Activated B cell treated with CpG ODN at 0.5 μM for 24 hours (primary cell): ENCODE results near the gene NFIA. TPM values are rescaled to one million over a fixed set of nuclear protein-coding genes. Genes with fewer than 3 reads are reported as not detected.

Source experiments
- ATAC-seq: fragments of 200-7000 bp; cut with Tn5 transposase; one replicate; pipeline ENCODE4 v1.10.0; 2021; ENCODE audit warnings: low read depth, mild to moderate bottlenecking, moderate library complexity
- CTCF ChIA-PET: fragments of 350-600 bp; sonication (Branson Sonifier 250); formaldehyde crosslinking; loops from one replicate; lab custom pipeline; 2021; ENCODE audit warnings: antibody characterized with exemption; lab: Charles Lee
- POLR2A ChIA-PET: fragments of 350-600 bp; sonication (Branson Sonifier 250); formaldehyde crosslinking; loops from one replicate; lab custom pipeline; 2021; ENCODE audit warnings: antibody characterized with exemption; lab: Charles Lee
- DNase-seq: peaks from one replicate; pipeline ENCODE4 v3.0.0; 2022
- H3K27ac Mint-ChIP-seq: one replicate; pipeline ENCODE4 v1.8.0; 2020; ENCODE audit warnings: mixed read lengths
- H3K27me3 Mint-ChIP-seq: one replicate; pipeline ENCODE4 v1.8.0; 2021; ENCODE audit warnings: mixed read lengths
- H3K36me3 Mint-ChIP-seq: one replicate; pipeline ENCODE4 v1.8.0; 2021; ENCODE audit warnings: low read depth, mixed read lengths
- H3K4me1 Mint-ChIP-seq: one replicate; pipeline ENCODE4 v1.8.0; 2021; ENCODE audit warnings: mixed read lengths
- H3K4me3 Mint-ChIP-seq: one replicate; pipeline ENCODE4 v1.8.0; 2020; ENCODE audit warnings: mild to moderate bottlenecking, mixed read lengths
- H3K9me3 Mint-ChIP-seq: one replicate; pipeline ENCODE4 v1.8.0; 2020; ENCODE audit warnings: mixed read lengths
- CTCF ChIP-seq: fragments of 200-600 bp; IDR thresholded peaks from one replicate; pipeline ENCODE4 v1.8.0; 2022; ENCODE audit warnings: antibody characterized with exemption, mild to moderate bottlenecking
- intact Hi-C: fragments of 100-400 bp; cut with micrococcal nuclease; formaldehyde crosslinking; loops from one replicate; pipeline ENCODE4 v1.15.1; 2024
- total RNA-seq: library from RNA; stranded (reverse); gene quantifications from 2 replicates; pipeline ENCODE4 v1.2.3, GENCODE V29; 2022

The NFIA gene
- total RNA-seq, 1 donor from 2014 or later: 0.13 TPM

- TF ChIP-seq CTCF: no peak
- no peaks in the 10 kb centered on the region for H3K4me1 Mint-ChIP-seq
- ChIA-PET POLR2A (no interaction called here), CTCF (no interaction called here)
- DNase-seq: no peak
- no peaks in the 10 kb centered on the region for H3K9me3 Mint-ChIP-seq
- H3K27ac Mint-ChIP-seq: no peak overlapping the region
- no peaks in the 10 kb centered on the region for H3K36me3 Mint-ChIP-seq
- H3K4me3 Mint-ChIP-seq: no peak overlapping the region
- ATAC-seq: no peak
- peaks cover 2% of the 10 kb centered on the region for H3K27me3 Mint-ChIP-seq
- intact Hi-C loops: no loop called here
Measured at GRCh38 chr1:61268546-61269240, 186.3 kb downstream of the NFIA start.

GRCh38 chr1:61269602-61270001, 187.2 kb downstream of the NFIA start:
- intact Hi-C loops: no loop called here
- no peaks in the 10 kb centered on the region for H3K9me3 Mint-ChIP-seq
- POLR2A ChIA-PET: interaction anchor here (0.6 kb wide), 1 partner anchor 525 kb away, joined by 5 read pairs; no protein-coding TSS in a partner anchor
- DNase-seq (no peak), ATAC-seq (no peak)
- CTCF ChIA-PET: no interaction called here
- no peaks in the 10 kb centered on the region for H3K36me3 Mint-ChIP-seq
- H3K4me3 Mint-ChIP-seq: no peak overlapping the region
- H3K27me3 Mint-ChIP-seq: no peaks in the 10 kb centered on the region
- H3K4me1 Mint-ChIP-seq: no peaks in the 10 kb centered on the region
- no peak overlapping the region for H3K27ac Mint-ChIP-seq
- TF ChIP-seq CTCF: no peak

- Mint-ChIP-seq H3K27me3 (no peaks in the 10 kb centered on the region), H3K4me1 (no peaks in the 10 kb centered on the region), H3K27ac (no peak overlapping the region), H3K4me3 (no peak overlapping the region), H3K36me3 (no peaks in the 10 kb centered on the region), H3K9me3 (no peaks in the 10 kb centered on the region)
- ChIA-PET POLR2A (interaction anchor here (0.6 kb wide), 1 partner anchor 525 kb away, joined by 5 read pairs; no protein-coding TSS in a partner anchor), CTCF (no interaction called here)
- ATAC-seq: no peak
- no peak for DNase-seq
- intact Hi-C loops: no loop called here
- no peak for TF ChIP-seq CTCF
Measured at GRCh38 chr1:61270107-61270506, 187.7 kb downstream of the NFIA start.

- Mint-ChIP-seq H3K27ac (no peak overlapping the region), H3K4me3 (no peak overlapping the region), H3K4me1 (no peaks in the 10 kb centered on the region), H3K9me3 (no peaks in the 10 kb centered on the region), H3K36me3 (no peaks in the 10 kb centered on the region), H3K27me3 (no peaks in the 10 kb centered on the region)
- DNase-seq (no peak), ATAC-seq (no peak)
- TF ChIP-seq CTCF: no peak
- ChIA-PET CTCF (no interaction called here), POLR2A (no interaction called here)
- intact Hi-C loops: no loop called here
Measured at GRCh38 chr1:61270761-61271411, 188.5 kb downstream of the NFIA start.

GRCh38 chr1:61271412-61271789, 189.0 kb downstream of the NFIA start:
- TF ChIP-seq CTCF: no peak
- intact Hi-C loops: no loop called here
- Mint-ChIP-seq H3K27ac (no peak overlapping the region), H3K36me3 (no peaks in the 10 kb centered on the region), H3K9me3 (no peaks in the 10 kb centered on the region), H3K4me3 (no peak overlapping the region), H3K27me3 (no peaks in the 10 kb centered on the region), H3K4me1 (no peaks in the 10 kb centered on the region)
- no peak for ATAC-seq
- ChIA-PET POLR2A (no interaction called here), CTCF (no interaction called here)
- DNase-seq: no peak
